NCI-H345 treated with DMSO at 0.1 percent for 48 hours (cell line): ENCODE results near the gene TNPO2.

Experiments
- DNase-seq: peaks from one replicate; lab custom pipeline; 2025; ENCODE audit not compliant: unreplicated experiment; lab: John Stamatoyannopoulos, UW

TNPO2 gene

GRCh38 chr19:12652219-12652618 lies 71.5 kb downstream of the TNPO2 start:
- no peak for DNase-seq

GRCh38 chr19:12649941-12650340 lies 73.8 kb downstream of the TNPO2 start:
- DNase-seq: no peak
